IMR-90 (cell line): Measurements from ENCODE around the gene COL4A1. TPM values are rescaled to one million over a fixed set of nuclear protein-coding genes. Genes with fewer than 3 reads are reported as not detected.

Experiments used
- ATAC-seq: fragments of 200-7000 bp; cut with Tn5 transposase; 2 replicates; pipeline ENCODE4 v1.9.1; 2020; ENCODE audit warnings: low read depth, mild to moderate bottlenecking, moderate library complexity
- BruUV-seq: library from RNA; stranded (reverse); fragments of 400-500 nt; replicated peaks from 2 replicates; lab custom pipeline; 2021; lab: Mats Ljungman, UMichigan
- CTCF ChIA-PET: fragments of 300-600 bp; formaldehyde crosslinking; extraction: SDS; loops from one replicate; lab custom pipeline; 2021; ENCODE audit warnings: antibody characterized with exemption; lab: Yijun Ruan, JAX
- POLR2A ChIA-PET: fragments of 300-600 bp; sonication (Branson Sonifier 250); formaldehyde crosslinking; loops from one replicate; lab custom pipeline; 2022; ENCODE audit warnings: antibody characterized with exemption; ENCODE audit not compliant: unreplicated experiment; lab: Charles Lee
- DNase-seq: peaks from one replicate; pipeline ENCODE4 v3.0.0; 2013
- H2AFZ ChIP-seq: replicated peaks from 2 replicates; pipeline ENCODE3; 2013; ENCODE audit warnings: low read length, mild to moderate bottlenecking; ENCODE audit not compliant: poor library complexity
- H2AK5ac ChIP-seq: 2 replicates; pipeline ENCODE4 v1.6.1; 2013; ENCODE audit warnings: low read depth, low read length, inconsistent platforms
- H2AK9ac ChIP-seq: replicated peaks from 2 replicates; pipeline ENCODE3; 2013; ENCODE audit warnings: mild to moderate bottlenecking, low read depth, low read length, moderate library complexity; ENCODE audit not compliant: poor library complexity
- H2BK120ac ChIP-seq: 2 replicates; pipeline ENCODE4 v1.6.1; 2013; ENCODE audit warnings: low read depth, low read length, inconsistent platforms
- H2BK15ac ChIP-seq: 3 replicates; pipeline ENCODE4 v1.6.1; 2013; ENCODE audit warnings: low read depth, low read length, inconsistent platforms
- H2BK20ac ChIP-seq: 2 replicates; pipeline ENCODE4 v1.6.1; 2013; ENCODE audit warnings: low read depth, mild to moderate bottlenecking, inconsistent platforms, low read length, moderate library complexity
- H2BK5ac ChIP-seq: 2 replicates; pipeline ENCODE4 v1.6.1; 2013; ENCODE audit warnings: mild to moderate bottlenecking, low read depth, low read length, inconsistent platforms; ENCODE audit not compliant: poor library complexity, severe bottlenecking
- H3K14ac ChIP-seq: replicated peaks from 2 replicates; pipeline ENCODE4 v1.6.1; 2013; ENCODE audit warnings: low read depth, low read length, inconsistent platforms
- H3K18ac ChIP-seq: 2 replicates; pipeline ENCODE4 v1.6.1; 2013; ENCODE audit warnings: low read depth, low read length, control low read depth
- H3K23ac ChIP-seq: 2 replicates; pipeline ENCODE4 v1.6.1; 2013; ENCODE audit warnings: low read depth, low read length, inconsistent platforms
- H3K27ac ChIP-seq: 2 replicates; pipeline ENCODE4 v1.5.1; 2013; ENCODE audit warnings: mild to moderate bottlenecking, control low read depth, low read length; ENCODE audit not compliant: insufficient read depth
- H3K27me3 ChIP-seq: 2 replicates; pipeline ENCODE4 v1.6.1; 2013; ENCODE audit warnings: low read length; ENCODE audit not compliant: control insufficient read depth, insufficient read depth
- H3K36me3 ChIP-seq: 2 replicates; pipeline ENCODE4 v1.6.1; 2013; ENCODE audit warnings: low read length, mixed read lengths; ENCODE audit not compliant: control insufficient read depth, insufficient read depth
- H3K4ac ChIP-seq: 2 replicates; pipeline ENCODE4 v1.6.1; 2013; ENCODE audit warnings: low read depth, low read length, inconsistent platforms
- H3K4me1 ChIP-seq: 2 replicates; pipeline ENCODE4 v1.6.1; 2013; ENCODE audit warnings: low read length, mixed read lengths; ENCODE audit not compliant: control insufficient read depth, insufficient read depth
- H3K4me2 ChIP-seq: 2 replicates; pipeline ENCODE4 v1.6.1; 2013; ENCODE audit warnings: low read depth, mild to moderate bottlenecking, control low read depth, low read length, moderate library complexity
- H3K4me3 ChIP-seq: 2 replicates; pipeline ENCODE4 v1.5.1; 2013; ENCODE audit warnings: low read depth, mild to moderate bottlenecking, control low read depth, low read length, moderate library complexity; ENCODE audit not compliant: insufficient read depth
- H3K56ac ChIP-seq: 2 replicates; pipeline ENCODE4 v1.6.1; 2013; ENCODE audit warnings: low read length, inconsistent platforms; ENCODE audit not compliant: insufficient read depth; ENCODE audit errors: extremely low read depth
- H3K79me1 ChIP-seq, 2 experiments: 2 replicates each; pipeline ENCODE4 v1.6.1; 2013; ENCODE audit warnings: low read length in 2 of 2, inconsistent platforms in 1 of 2, low read depth in 1 of 2
- H3K9ac ChIP-seq: 2 replicates; pipeline ENCODE4 v1.6.1; 2013; ENCODE audit warnings: low read depth, low read length, control low read depth
- H3K9me1 ChIP-seq: 2 replicates; pipeline ENCODE4 v1.6.1; 2013; ENCODE audit warnings: low read length, inconsistent platforms; ENCODE audit not compliant: insufficient read depth
- H3K9me3 ChIP-seq: 2 replicates; pipeline ENCODE4 v1.6.1; 2013; ENCODE audit warnings: low read length; ENCODE audit not compliant: control insufficient read depth, insufficient read depth
- H4K20me1 ChIP-seq: 2 replicates; pipeline ENCODE4 v1.6.1; 2013; ENCODE audit warnings: low read length, inconsistent platforms; ENCODE audit not compliant: insufficient read depth
- H4K5ac ChIP-seq: 2 replicates; pipeline ENCODE4 v1.6.1; 2013; ENCODE audit warnings: mild to moderate bottlenecking, low read depth, low read length, control low read depth
- H4K8ac ChIP-seq, 2 experiments: 2 replicates each; pipeline ENCODE4 v1.6.1; 2013; ENCODE audit warnings: low read depth in 2 of 2, low read length in 2 of 2, control low read depth in 1 of 2, inconsistent platforms in 1 of 2
- H4K91ac ChIP-seq: 2 replicates; pipeline ENCODE4 v1.6.1; 2013; ENCODE audit warnings: low read depth, low read length, inconsistent platforms; ENCODE audit not compliant: insufficient read depth
- MXI1 ChIP-seq: IDR thresholded peaks from 2 replicates; pipeline ENCODE4 v1.6.1; 2012; ENCODE audit warnings: low read depth, mild to moderate bottlenecking, low read length, moderate library complexity, borderline replicate concordance
- POLR2A ChIP-seq: IDR thresholded peaks from 2 replicates; pipeline ENCODE4 v1.6.1; 2012; ENCODE audit warnings: mild to moderate bottlenecking, low read depth, low read length
- SMC3 ChIP-seq: fragments of 150-350 bp; IDR thresholded peaks from 2 replicates; pipeline ENCODE4 v1.6.1; 2016; ENCODE audit warnings: low read depth, mild to moderate bottlenecking, antibody characterized with exemption, low read length, moderate library complexity
- WGBS, 2 experiments: methylation state at CpG; one replicate each; pipeline versions ENCODE4 v1.1.5 to v1.1.7; 2013; ENCODE audit warnings: missing lambda C conversion rate in 2 of 2; ENCODE audit not compliant: insufficient read length in 1 of 2; ENCODE audit errors: extremely low coverage in 2 of 2; 5-methylcytosine and 5-hydroxymethylcytosine counted together
- dilution Hi-C: fragments of 300-500 bp; cut with HindIII; formaldehyde crosslinking; loops from one replicate; pipeline ENCODE4 v1.14.3; 2018; ENCODE audit warnings: low sequenced_read_pairs; ENCODE audit not compliant: unreplicated experiment
- in situ Hi-C: fragments of 300-500 bp; cut with MboI; formaldehyde crosslinking; loops from 3 replicates; pipeline ENCODE4 v1.14.3; 2019; ENCODE audit warnings: low sequenced_read_pairs, inconsistent platforms, mixed read lengths
- intact Hi-C: fragments of 100-400 bp; cut with micrococcal nuclease; formaldehyde crosslinking; loops from 2 replicates; pipeline ENCODE4 v1.10.0; 2022
- polyA plus RNA-seq, 3 experiments: library from polyadenylated mRNA; depleted of rRNA; stranded (reverse); fragments of >200 nt; gene quantifications; 2 replicates each; pipeline ENCODE4 v1.2.3, GENCODE V29; 2012; ENCODE audit warnings: low replicate concordance in 1 of 3
- total RNA-seq: library from RNA; depleted of rRNA; stranded (reverse); fragments of >200 nt; gene quantifications from 2 replicates; pipeline ENCODE4 v1.2.3, GENCODE V29; 2012

The COL4A1 gene
- total and polyA plus RNA-seq, 2 of the 4 experiments (the other 2 are of a cell fraction): 230 to 337 TPM

- Histone ChIP-seq H3K4me1 (peaks cover 2% of the 10 kb centered on the region; the same call in 1 of the 2 replicates), H3K4ac (peak overlapping the region; percentile 59), H3K27me3 (no peaks in the 10 kb centered on the region), H2AFZ (peak overlapping the region; percentile 83), H3K9me1 (no peaks in the 10 kb centered on the region; the same call in none of the 2 replicates), H3K36me3 (no peaks in the 10 kb centered on the region), H3K4me2 (peak overlapping the region; percentile 88), H4K91ac (peak overlapping the region; percentile 13; the same call in 1 of the 2 replicates), H3K79me1 (no peaks in the 10 kb centered on the region), H2BK15ac (peak overlapping the region; percentile 29; the same call in 1 of the 3 replicates), H2AK5ac (peak overlapping the region; percentile 81), H2BK20ac (peak overlapping the region; percentile 54), H3K27ac (peak overlapping the region; percentile 10; the same call in 1 of the 2 replicates), H2BK5ac (peak overlapping the region; percentile 11), H2AK9ac (peak overlapping the region; percentile 12), H3K18ac (0 out of 2 replicates have a peak overlapping the region, but pooled peaks have one; percentile 33), H3K14ac (peak overlapping the region; percentile 79), H3K4me3 (peak overlapping the region; percentile 56), H3K23ac (peak overlapping the region; percentile 55; the same call in 1 of the 2 replicates), H3K9me3 (no peaks in the 10 kb centered on the region), H4K20me1 (peaks cover 4% of the 10 kb centered on the region), H4K5ac (no peak overlapping the region), H3K56ac (no peak overlapping the region; the same call in 1 of the 2 replicates), H3K9ac (peak overlapping the region; percentile 58), H4K8ac (peak overlapping the region in 1 of 2 experiments; percentile 71; a peak in 3 of 4 replicates), H2BK120ac (peak overlapping the region; percentile 30; the same call in 1 of the 2 replicates)
- ChIA-PET CTCF (interaction anchor here (0.7 kb wide), 1 partner anchor 1466 kb away, joined by 3 read pairs; no protein-coding TSS in a partner anchor), POLR2A (no interaction called here)
- no TSS peak for BruUV-seq
- dilution Hi-C loops (no loop called here), intact Hi-C loops (no loop called here), in situ Hi-C loops (no loop called here)
- 71% methylated on average over 2 of the region's 8 CpGs; no CpG with 5 or more reads in 1 of the 2 experiments for WGBS, 2 experiments
- DNase-seq: no peak
- peak; percentile 67; the same call in 1 of the 2 replicates for TF ChIP-seq POLR2A
- peak; percentile 59; the same call in 1 of the 2 replicates for TF ChIP-seq MXI1
- TF ChIP-seq SMC3: no peak
- ATAC-seq: peak; percentile 12
These were observed 168.3 kb downstream of the COL4A1 start for GRCh38 chr13:110138700-110139036.
